GM10847 (cell line): ENCODE results near the gene SIT1.

ENCODE experiments used
- POLR2A ChIP-seq: IDR thresholded peaks from 2 replicates; pipeline ENCODE4 v1.6.1; 2011; ENCODE audit not compliant: insufficient read length; ENCODE audit errors: extremely low read depth

The SIT1 gene

DNA sequence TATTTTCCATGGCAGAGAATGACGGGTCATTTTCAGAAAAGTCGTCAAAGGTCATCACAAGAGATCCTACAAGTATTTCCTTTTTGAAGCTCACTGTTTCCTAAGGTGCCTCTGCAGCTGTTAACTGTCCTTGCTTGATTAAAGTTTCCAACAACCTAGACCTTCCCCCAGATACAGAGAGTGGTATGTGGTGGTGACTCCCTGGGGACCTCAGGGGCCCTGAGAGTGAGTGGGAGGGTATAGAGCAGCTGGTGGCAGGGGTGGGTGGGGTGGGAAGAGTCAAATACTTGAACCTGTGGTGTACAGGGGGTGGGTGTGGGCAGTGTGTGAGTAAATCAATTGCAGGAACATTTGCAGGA, 31.0 kb downstream of the SIT1 start:
- TF ChIP-seq POLR2A = no peak

DNA sequence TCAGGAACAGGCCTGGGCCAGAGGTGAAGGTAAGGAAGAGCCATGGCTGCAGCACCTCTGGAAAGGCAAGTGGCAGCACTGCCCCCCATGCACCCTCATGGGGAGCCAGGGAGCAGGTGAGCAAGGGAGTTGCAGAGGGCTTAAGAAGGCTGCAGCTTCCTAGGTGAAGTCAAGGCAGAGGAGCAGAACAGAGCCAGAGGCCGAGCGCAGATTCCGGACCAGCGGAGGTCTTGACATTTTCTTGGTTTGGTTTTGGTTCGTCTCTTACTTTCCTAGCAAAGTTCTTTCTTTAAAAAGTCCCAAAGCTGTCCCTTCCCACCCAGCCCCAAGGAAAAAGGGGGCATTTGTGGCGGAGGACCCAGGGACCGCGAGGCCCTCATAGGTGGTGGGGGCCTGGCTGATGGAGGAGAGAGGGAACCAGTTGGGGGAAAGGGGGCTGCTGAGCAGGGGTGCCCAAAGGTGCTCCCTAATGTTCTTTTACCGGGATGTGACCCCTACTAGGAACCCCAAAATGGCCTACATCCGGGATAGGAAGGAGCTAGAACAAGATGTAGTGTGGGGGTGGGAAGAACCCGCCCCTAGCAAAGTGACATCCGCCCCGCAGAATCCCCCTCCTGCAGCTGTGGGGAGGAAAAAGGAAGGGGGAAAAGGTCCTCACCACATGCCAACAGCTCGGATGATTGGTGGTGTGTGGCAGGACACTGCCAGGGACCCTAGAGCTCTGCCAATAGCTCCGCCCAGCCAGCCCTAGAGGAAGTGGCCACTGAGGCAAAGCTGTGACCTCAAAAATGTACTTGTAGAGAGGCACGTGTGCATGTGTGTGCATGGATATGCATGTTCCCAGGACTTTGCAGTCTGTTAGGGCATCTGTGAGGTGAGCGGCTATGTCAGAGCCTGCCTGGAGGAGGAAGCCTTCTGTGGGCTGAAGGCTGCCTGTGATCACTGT, 31.6 kb downstream of the SIT1 start:
- TF ChIP-seq POLR2A = no peak

GRCh38 chr9:35618325-35618727, 32.4 kb downstream of the SIT1 start, which contains the start of gene CD72:
Gene CD72 (minus strand): TSS chr9:35618413. CDS start chr9:35618303, 110 bp downstream.
- no peak for TF ChIP-seq POLR2A

DNA sequence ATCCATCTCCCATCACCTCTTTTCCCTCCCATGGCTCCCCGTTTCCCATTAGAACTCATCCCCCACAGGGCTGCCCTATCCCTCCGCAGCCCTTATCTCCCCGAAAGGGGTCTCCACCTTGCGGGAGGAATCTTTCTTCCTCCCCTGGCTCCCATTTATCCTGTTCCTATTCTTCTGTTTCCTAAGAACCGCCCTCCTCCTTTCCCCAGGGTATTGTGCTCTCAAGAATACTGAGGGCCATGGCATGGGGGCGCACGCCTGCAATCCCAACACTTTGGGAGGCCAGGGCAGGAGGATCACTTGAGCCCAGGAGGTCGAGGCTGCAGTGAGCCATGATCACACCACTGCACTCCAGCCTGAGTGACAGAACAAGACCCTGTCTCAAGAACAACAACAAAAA, 33.2 kb downstream of the SIT1 start:
- TF ChIP-seq POLR2A = no peak

DNA sequence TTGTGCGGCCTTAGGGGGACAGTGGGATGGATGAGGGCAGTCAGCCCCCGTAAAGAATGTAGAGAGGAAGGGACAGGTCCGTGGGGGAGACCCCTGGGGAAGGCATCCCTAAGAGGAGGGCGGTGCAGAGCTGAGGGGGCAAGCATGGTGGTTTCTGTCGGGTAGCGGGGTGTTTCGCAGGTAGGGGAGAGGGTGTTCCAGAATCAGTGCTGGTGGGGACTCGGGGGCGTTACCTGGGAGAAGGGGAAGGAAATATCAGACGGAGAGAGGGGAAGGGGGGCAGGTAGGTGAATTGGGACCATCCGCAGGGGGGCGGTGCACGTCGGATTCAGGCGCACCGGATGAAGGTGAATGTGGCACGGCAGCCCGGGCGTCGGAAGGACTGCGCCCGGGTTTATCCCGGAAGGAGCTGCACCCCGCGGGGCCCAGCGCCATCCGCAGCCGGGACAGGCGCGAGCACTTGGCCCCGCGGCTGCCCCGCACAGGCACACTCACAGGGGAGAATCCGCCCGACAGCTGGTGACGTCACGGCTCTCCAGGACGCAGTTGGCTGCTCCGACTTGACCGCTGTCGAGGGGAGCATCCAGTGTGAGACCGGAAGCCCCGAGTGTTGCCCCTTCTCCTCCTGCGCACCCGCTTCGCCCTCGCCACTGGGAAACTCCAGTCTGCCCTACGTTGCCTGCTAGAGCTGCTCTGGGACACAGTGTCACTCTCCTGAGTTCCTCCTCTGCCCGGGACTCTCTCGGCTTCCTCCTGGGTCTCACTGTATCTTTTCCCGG, 33.9 kb downstream of the SIT1 start:
- peak; percentile 78 for TF ChIP-seq POLR2A

DNA sequence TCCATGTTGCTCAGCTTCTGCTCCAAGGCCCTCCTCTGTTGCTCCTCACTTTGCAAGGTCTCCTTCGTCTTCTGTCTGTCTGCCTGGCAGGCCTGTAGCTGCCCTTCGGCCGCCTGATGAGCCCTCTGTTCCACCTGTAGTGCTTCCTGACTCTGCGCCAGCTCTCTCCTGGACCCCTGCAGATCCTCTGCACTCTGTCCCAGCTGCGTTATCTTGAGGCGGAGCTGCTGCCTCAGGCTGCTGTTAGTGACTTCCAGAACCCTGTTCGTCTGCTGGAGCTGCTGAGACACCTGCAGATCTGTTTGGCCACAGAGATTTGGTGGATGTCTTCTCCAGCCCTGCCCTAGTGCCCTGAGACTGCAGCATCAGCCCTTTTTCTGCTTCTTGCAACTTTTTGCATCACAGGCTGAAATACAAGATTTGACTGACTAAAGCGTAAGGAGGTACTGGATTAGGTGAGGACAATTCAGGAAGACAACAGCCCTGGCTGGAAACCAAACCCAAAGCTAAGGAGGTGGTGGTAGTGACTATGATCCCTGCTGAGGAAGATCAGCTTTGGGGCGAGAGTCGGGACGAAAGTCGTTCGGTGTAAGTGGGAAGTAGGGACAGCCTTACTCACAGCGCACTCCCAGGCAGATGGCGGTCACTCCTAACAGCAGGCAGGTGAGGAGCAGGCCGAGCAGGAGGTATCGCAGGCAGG, 34.6 kb downstream of the SIT1 start:
- no peak for TF ChIP-seq POLR2A

GRCh38 chr9:35612843-35613242, 37.9 kb downstream of the SIT1 start:
- TF ChIP-seq POLR2A = no peak

GRCh38 chr9:35611230-35611797, 39.4 kb downstream of the SIT1 start:
- TF ChIP-seq POLR2A = no peak

DNA sequence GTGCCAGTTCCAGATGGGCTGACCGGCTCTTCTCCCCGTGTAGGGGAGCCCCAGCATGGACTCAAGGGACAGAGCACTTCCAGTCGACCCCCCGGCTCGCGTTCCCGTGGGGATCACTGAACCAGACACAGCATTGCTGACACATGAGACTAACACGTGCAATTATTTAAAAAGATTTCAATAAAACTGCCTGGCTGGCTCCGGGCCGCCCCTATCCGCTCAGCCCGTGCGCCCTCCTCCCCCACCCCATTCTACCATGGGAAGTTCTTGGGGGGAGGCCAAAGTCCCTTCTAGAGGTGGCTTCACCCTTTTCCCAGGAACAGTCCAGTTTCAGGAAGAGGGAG, 40.9 kb downstream of the SIT1 start:
- TF ChIP-seq POLR2A = no peak

DNA sequence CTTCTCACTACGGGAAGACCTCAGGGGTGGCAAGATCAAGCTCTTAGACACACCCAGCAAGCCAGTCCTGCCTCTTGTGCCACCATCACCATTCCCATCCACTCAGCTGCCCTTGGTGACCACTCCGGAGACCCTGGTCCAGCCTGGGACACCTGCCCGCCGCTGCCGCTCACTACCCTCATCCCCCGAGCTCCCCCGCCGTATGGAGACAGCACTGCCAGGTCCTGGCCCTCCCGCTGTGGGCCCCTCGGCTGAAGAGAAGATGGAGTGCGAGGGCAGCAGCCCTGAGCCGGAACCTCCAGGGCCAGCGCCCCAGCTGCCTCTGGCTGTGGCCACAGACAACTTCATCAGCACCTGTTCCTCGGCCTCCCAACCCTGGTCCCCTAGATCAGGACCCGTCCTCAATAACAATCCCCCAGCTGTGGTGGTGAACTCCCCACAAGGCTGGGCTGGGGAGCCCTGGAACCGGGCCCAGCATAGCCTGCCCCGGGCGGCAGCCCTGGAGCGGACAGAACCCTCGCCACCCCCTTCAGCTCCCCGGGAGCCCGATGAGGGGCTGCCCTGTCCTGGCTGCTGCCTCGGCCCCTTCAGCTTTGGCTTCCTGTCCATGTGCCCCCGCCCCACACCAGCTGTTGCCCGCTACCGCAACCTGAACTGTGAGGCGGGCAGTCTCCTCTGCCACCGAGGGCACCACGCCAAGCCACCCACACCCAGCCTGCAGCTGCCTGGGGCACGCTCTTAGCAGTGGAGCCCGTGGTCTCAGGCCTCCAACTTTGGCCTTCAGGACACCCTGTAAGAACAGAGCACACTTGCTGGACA, 41.5 kb downstream of the SIT1 start:
- TF ChIP-seq POLR2A = no peak

DNA sequence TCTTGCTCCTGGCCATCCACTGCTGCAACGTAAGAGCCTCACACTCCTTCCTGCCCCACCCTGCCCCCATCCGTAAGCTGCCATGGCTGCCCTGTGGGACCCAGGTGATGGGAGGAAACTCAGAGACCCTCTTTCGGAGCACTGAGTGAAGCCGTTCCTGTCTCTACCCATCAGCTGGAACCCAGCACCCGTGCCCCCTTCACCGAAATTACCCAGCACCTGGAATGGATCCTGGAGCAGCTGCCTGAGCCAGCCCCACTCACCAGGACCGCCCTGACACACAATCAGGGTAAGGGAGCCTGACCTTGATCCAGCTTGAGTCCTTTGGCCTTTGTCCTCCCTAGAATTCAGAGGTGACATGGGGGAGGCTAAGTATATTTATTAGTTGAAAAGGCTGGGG, 42.5 kb downstream of the SIT1 start:
- no peak for TF ChIP-seq POLR2A

GRCh38 chr9:35606726-35607125, 44.0 kb downstream of the SIT1 start:
- TF ChIP-seq POLR2A = no peak

- TF ChIP-seq POLR2A = no peak
Measured at GRCh38 chr9:35606138-35606504, 44.6 kb downstream of the SIT1 start.

- no peak for TF ChIP-seq POLR2A
Measured at GRCh38 chr9:35605351-35606137, 45.2 kb downstream of the SIT1 start.
